HepG2 (cell line): ENCODE data around the gene CNPY4. TPM values are rescaled to one million over a fixed set of nuclear protein-coding genes. Genes with fewer than 3 reads are reported as not detected.
A peak's percentile ranks its signal among the peaks of the same experiment; 100 is the strongest.

ENCODE experiments used
- DZIP1 ChIP-seq: sonication (generic); formaldehyde crosslinking; IDR thresholded peaks from 2 replicates; pipeline ENCODE4 v1.5.0; 2020; ENCODE audit warnings: mild to moderate bottlenecking, missing genetic modification reagents
- EEA1 ChIP-seq: sonication (generic); formaldehyde crosslinking; IDR thresholded peaks from 2 replicates; pipeline ENCODE4 v1.5.1; 2020; ENCODE audit warnings: mild to moderate bottlenecking, missing genetic modification reagents, borderline replicate concordance
- FOXJ3 ChIP-seq: sonication (generic); formaldehyde crosslinking; IDR thresholded peaks from 2 replicates; pipeline ENCODE4 v1.4.0; 2020; ENCODE audit warnings: missing genetic modification reagents, mild to moderate bottlenecking, borderline replicate concordance
- GZF1 ChIP-seq: sonication (generic); formaldehyde crosslinking; IDR thresholded peaks from 2 replicates; pipeline ENCODE4 v1.5.1; 2020; ENCODE audit warnings: mild to moderate bottlenecking, missing genetic modification reagents
- HIVEP1 ChIP-seq: sonication (generic); formaldehyde crosslinking; IDR thresholded peaks from 2 replicates; pipeline ENCODE4 v1.4.0; 2020; ENCODE audit warnings: mild to moderate bottlenecking, missing genetic modification reagents
- HMG20A ChIP-seq: IDR thresholded peaks from 2 replicates; pipeline ENCODE4 v1.6.1; 2016; ENCODE audit warnings: borderline replicate concordance
- MEIS2 ChIP-seq: sonication (generic); formaldehyde crosslinking; IDR thresholded peaks from 2 replicates; pipeline ENCODE4 v1.9.0; 2021; ENCODE audit warnings: mild to moderate bottlenecking, missing genetic modification reagents
- NRL ChIP-seq: sonication (generic); formaldehyde crosslinking; IDR thresholded peaks from 2 replicates; pipeline ENCODE4 v1.5.0; 2020; ENCODE audit warnings: missing genetic modification reagents, mild to moderate bottlenecking, moderate library complexity, borderline replicate concordance
- PCBP1 ChIP-seq: fragments of 200-400 bp; formaldehyde crosslinking; IDR thresholded peaks from 2 replicates; pipeline ENCODE4 v1.6.1; 2017; ENCODE audit warnings: mild to moderate bottlenecking, low read depth, low read length, borderline replicate concordance
- RORA ChIP-seq: sonication (generic); formaldehyde crosslinking; IDR thresholded peaks from 2 replicates; pipeline ENCODE4 v1.5.0; 2020; ENCODE audit warnings: mild to moderate bottlenecking, missing genetic modification reagents, moderate library complexity
- SP5 ChIP-seq: IDR thresholded peaks from 2 replicates; pipeline ENCODE4 v1.6.1; 2016; ENCODE audit warnings: low read depth, borderline replicate concordance
- SRY ChIP-seq: sonication (generic); formaldehyde crosslinking; IDR thresholded peaks from 2 replicates; pipeline ENCODE4 v1.8.0; 2022; ENCODE audit warnings: mild to moderate bottlenecking, missing genetic modification reagents
- YEATS4 ChIP-seq: sonication (generic); formaldehyde crosslinking; IDR thresholded peaks from 2 replicates; pipeline ENCODE4 v1.4.0; 2020; ENCODE audit warnings: missing genetic modification reagents, borderline replicate concordance
- ZBTB43 ChIP-seq: sonication (generic); formaldehyde crosslinking; conservative IDR thresholded peaks from 2 replicates; pipeline ENCODE4 v1.4.0; 2020; ENCODE audit warnings: missing genetic modification reagents
- ZNF224 ChIP-seq: sonication (generic); formaldehyde crosslinking; IDR thresholded peaks from 2 replicates; pipeline ENCODE4 v1.5.0; 2020; ENCODE audit warnings: mild to moderate bottlenecking, missing genetic modification reagents
- ZNF329 ChIP-seq: sonication (generic); formaldehyde crosslinking; IDR thresholded peaks from 2 replicates; pipeline ENCODE4 v1.9.0; 2021; ENCODE audit warnings: low read depth, mild to moderate bottlenecking, missing genetic modification reagents
- ZNF547 ChIP-seq: sonication (generic); formaldehyde crosslinking; IDR thresholded peaks from 2 replicates; pipeline ENCODE4 v1.5.1; 2020; ENCODE audit warnings: mild to moderate bottlenecking, missing genetic modification reagents
- ZNF746 ChIP-seq: sonication (generic); formaldehyde crosslinking; IDR thresholded peaks from 2 replicates; pipeline ENCODE4 v1.8.0; 2022; ENCODE audit warnings: mild to moderate bottlenecking, missing genetic modification reagents
- polyA plus RNA-seq, 8 experiments: library from polyadenylated mRNA; depleted of rRNA in 3 of 8; stranded (reverse) in 7 of 8; unstranded in 1 of 8; fragments of >200 nt; fragmentation: Illumina TruSeq in 4 of 8; extraction: Trizol in 4 of 8; gene quantifications; 2 replicates each; pipeline versions ENCODE4 v1.2.1 to v1.2.3, GENCODE V29; 2011 to 2016; ENCODE audit warnings: low read depth in 4 of 8, missing spikeins in 1 of 8, mixed read lengths in 1 of 8; ENCODE audit not compliant: insufficient read depth in 1 of 8
- total RNA-seq, 5 experiments: library from RNA; depleted of rRNA; stranded (reverse); fragments of >200 nt; fragmentation: Illumina TruSeq; extraction: Trizol; gene quantifications; 2 replicates each; pipeline ENCODE4 v1.2.3, GENCODE V29; 2016; ENCODE audit warnings: low read depth in 1 of 5
- TF ChIP-seq, protein P1 (sequence below): sonication (generic); formaldehyde crosslinking; IDR thresholded peaks from 2 replicates; pipeline ENCODE4 v1.4.0; 2020; ENCODE audit warnings: missing genetic modification reagents
- TF ChIP-seq, protein P2 (sequence below): sonication (generic); formaldehyde crosslinking; IDR thresholded peaks from 2 replicates; pipeline ENCODE4 v1.5.0; 2020; ENCODE audit warnings: mild to moderate bottlenecking, missing genetic modification reagents
- TF ChIP-seq, protein P3 (sequence below): IDR thresholded peaks from 2 replicates; pipeline ENCODE4 v1.6.1; 2016; ENCODE audit warnings: low read depth, control low read depth

The CNPY4 gene
- total and polyA plus RNA-seq, 2 of the 13 experiments (the other 11 are each of a cell fraction or from before 2014, with no cell fraction given): 6.2 to 12.7 TPM

- 0 out of 2 replicates have a peak, but pooled peaks have one; percentile 29 for TF ChIP-seq SRY (CRISPR knock-in tag)
- no peak for TF ChIP-seq ZNF547 (CRISPR knock-in tag)
- TF ChIP-seq, protein P1, sequence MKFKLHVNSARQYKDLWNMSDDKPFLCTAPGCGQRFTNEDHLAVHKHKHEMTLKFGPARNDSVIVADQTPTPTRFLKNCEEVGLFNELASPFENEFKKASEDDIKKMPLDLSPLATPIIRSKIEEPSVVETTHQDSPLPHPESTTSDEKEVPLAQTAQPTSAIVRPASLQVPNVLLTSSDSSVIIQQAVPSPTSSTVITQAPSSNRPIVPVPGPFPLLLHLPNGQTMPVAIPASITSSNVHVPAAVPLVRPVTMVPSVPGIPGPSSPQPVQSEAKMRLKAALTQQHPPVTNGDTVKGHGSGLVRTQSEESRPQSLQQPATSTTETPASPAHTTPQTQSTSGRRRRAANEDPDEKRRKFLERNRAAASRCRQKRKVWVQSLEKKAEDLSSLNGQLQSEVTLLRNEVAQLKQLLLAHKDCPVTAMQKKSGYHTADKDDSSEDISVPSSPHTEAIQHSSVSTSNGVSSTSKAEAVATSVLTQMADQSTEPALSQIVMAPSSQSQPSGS (CRISPR knock-in tag): no peak
- no peak for TF ChIP-seq RORA
- no peak for TF ChIP-seq HIVEP1
- no peak for TF ChIP-seq FOXJ3 (CRISPR knock-in tag)
- TF ChIP-seq ZNF746 (CRISPR knock-in tag): 0 out of 2 replicates have a peak, but pooled peaks have one; percentile 17
- TF ChIP-seq ZNF329 (CRISPR knock-in tag): 0 out of 2 replicates have a peak, but pooled peaks have one; percentile 28
- TF ChIP-seq ZNF224 (CRISPR knock-in tag): peak; percentile 73; the same call in 1 of the 2 replicates
- TF ChIP-seq NRL (CRISPR knock-in tag): peak; percentile 56; the same call in 1 of the 2 replicates
- no peak for TF ChIP-seq ZBTB43 (CRISPR knock-in tag)
- TF ChIP-seq GZF1 (CRISPR knock-in tag): no peak
- no peak for TF ChIP-seq SP5 (CRISPR knock-in tag)
- TF ChIP-seq EEA1: 0 out of 2 replicates have a peak, but pooled peaks have one; percentile 48
- TF ChIP-seq PCBP1: no peak
- TF ChIP-seq, protein P2, sequence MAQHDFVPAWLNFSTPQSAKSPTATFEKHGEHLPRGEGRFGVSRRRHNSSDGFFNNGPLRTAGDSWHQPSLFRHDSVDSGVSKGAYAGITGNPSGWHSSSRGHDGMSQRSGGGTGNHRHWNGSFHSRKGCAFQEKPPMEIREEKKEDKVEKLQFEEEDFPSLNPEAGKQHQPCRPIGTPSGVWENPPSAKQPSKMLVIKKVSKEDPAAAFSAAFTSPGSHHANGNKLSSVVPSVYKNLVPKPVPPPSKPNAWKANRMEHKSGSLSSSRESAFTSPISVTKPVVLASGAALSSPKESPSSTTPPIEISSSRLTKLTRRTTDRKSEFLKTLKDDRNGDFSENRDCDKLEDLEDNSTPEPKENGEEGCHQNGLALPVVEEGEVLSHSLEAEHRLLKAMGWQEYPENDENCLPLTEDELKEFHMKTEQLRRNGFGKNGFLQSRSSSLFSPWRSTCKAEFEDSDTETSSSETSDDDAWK (CRISPR knock-in tag): no peak
- TF ChIP-seq HMG20A (CRISPR knock-in tag): no peak
- TF ChIP-seq, protein P3, sequence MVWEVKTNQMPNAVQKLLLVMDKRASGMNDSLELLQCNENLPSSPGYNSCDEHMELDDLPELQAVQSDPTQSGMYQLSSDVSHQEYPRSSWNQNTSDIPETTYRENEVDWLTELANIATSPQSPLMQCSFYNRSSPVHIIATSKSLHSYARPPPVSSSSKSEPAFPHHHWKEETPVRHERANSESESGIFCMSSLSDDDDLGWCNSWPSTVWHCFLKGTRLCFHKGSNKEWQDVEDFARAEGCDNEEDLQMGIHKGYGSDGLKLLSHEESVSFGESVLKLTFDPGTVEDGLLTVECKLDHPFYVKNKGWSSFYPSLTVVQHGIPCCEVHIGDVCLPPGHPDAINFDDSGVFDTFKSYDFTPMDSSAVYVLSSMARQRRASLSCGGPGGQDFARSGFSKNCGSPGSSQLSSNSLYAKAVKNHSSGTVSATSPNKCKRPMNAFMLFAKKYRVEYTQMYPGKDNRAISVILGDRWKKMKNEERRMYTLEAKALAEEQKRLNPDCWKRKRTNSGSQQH (CRISPR knock-in tag): no peak
- TF ChIP-seq DZIP1: 0 out of 2 replicates have a peak, but pooled peaks have one; percentile 49
- peak; percentile 4; the same call in 1 of the 2 replicates for TF ChIP-seq YEATS4 (CRISPR knock-in tag)
- TF ChIP-seq MEIS2: no peak
These were observed 28.8 kb downstream of the CNPY4 start (continued) for GRCh38 chr7:100148225-100148558.
